Measurements from ENCODE around the gene MFSD6. TPM values are rescaled to one million over a fixed set of nuclear protein-coding genes. Genes with fewer than 3 reads are reported as not detected.
"Not testable (repeated sequence)": the region's sequence is repeated elsewhere in the genome, so short reads cannot be mapped to it uniquely, and the experiment has no call there.

The MFSD6 gene
- total and polyA plus RNA-seq, 2 donors from 2014 or later = 12.3 to 33.9 TPM

DNA sequence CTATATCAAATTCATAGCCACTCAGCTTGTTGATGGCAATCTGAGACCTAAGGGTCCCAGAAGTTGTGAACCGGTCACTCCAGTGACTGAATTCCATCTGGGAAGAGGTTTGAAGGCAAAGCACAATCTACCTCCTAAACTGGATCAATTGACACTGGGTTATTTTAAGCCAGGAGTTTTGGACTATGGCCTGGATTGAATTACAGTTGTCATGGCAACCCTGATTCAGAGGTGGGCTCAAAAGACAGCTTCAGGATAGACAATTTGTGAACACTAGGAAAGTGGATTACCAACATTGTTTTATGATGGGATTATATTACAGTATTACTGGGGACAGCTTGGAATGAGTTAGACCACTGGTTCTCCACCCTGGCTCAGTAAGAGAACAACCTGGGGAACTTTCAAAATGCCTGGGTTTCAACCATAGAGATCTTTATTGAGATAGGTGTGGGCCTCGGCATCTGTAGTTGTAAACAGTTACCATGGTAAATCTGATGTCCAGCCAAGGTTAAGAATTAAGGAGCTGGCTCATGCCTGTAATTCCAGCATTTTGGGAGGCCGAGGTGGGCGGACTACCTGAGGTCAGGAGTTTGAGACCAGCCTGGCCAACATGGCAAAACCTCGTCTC lies 58.8 kb downstream of the MFSD6 start:
- DNase-seq (peak in 3 of 5 donors; percentile 13 to 38 (median 37)), FAIRE-seq (no peak)
- intact Hi-C loops (cut with DNase I) = no loop called here
- peak overlapping the region; percentile 18 to 41 for H3K27ac ChIP-seq (ENCODE audit: low read depth in 2 of 2, low read length in 2 of 2)
- no peak overlapping the region for H3K9ac ChIP-seq (ENCODE audit: low read length in 3 of 3)
- H3K27me3 ChIP-seq (ENCODE audit: control insufficient read depth, insufficient read depth, low read length) = no peaks in the 10 kb centered on the region
- no peaks in the 10 kb centered on the region for H3K36me3 ChIP-seq (ENCODE audit: control insufficient read depth in 2 of 3, insufficient read depth in 3 of 3, low read length in 3 of 3)
- no peaks in the 10 kb centered on the region for H3K9me3 ChIP-seq (ENCODE audit: control insufficient read depth in 2 of 3, insufficient read depth in 1 of 3, low read length in 3 of 3)
- TF ChIP-seq, protein P1, sequence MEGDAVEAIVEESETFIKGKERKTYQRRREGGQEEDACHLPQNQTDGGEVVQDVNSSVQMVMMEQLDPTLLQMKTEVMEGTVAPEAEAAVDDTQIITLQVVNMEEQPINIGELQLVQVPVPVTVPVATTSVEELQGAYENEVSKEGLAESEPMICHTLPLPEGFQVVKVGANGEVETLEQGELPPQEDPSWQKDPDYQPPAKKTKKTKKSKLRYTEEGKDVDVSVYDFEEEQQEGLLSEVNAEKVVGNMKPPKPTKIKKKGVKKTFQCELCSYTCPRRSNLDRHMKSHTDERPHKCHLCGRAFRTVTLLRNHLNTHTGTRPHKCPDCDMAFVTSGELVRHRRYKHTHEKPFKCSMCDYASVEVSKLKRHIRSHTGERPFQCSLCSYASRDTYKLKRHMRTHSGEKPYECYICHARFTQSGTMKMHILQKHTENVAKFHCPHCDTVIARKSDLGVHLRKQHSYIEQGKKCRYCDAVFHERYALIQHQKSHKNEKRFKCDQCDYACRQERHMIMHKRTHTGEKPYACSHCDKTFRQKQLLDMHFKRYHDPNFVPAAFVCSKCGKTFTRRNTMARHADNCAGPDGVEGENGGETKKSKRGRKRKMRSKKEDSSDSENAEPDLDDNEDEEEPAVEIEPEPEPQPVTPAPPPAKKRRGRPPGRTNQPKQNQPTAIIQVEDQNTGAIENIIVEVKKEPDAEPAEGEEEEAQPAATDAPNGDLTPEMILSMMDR (IDR thresholded peaks at IDR 0.05; ENCODE audit: borderline replicate concordance, extremely low read depth, insufficient read depth) = no peak
- H3K4me1 ChIP-seq (ENCODE audit: control insufficient read depth in 2 of 3, insufficient read depth in 2 of 3, low read depth in 1 of 3, low read length in 3 of 3) = peaks cover 0 to 17% (median 11%) of the 10 kb centered on the region in 3 donors
- H3K4me3 ChIP-seq (ENCODE audit: low read length in 3 of 3) = no peak overlapping the region

DNA sequence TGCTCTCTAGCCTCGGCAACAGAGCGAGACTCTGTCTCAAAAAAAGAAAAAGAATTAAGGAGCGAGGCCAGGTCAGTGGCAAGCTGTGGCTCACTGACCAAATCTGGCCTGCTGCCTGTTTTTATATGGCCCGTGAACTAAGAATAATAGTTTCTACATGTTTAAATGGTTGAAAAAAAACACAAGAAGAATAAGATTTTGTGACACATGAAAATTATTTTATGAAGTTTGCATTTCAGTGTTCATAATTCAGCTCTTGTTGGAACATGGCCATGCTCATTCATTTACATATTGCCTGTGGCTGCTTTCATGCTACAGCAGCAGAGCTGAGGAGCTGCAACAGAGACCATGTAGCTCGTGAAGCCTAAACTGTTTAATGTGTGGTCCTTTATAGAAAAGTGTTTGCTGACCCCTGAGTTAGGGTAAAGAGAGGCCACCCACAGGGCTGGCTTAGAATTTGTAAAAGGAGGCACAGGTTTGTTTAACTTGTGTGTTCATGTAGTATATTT lies 59.5 kb downstream of the MFSD6 start:
- Histone ChIP-seq H3K9ac (ENCODE audit: low read length in 3 of 3) (peak overlapping the region in 1 of 3 donors; percentile 41), H3K4me3 (ENCODE audit: low read length in 3 of 3) (no peak overlapping the region), H3K4me1 (ENCODE audit: control insufficient read depth in 2 of 3, insufficient read depth in 2 of 3, low read depth in 1 of 3, low read length in 3 of 3) (peaks cover 0 to 17% (median 11%) of the 10 kb centered on the region in 3 donors), H3K36me3 (ENCODE audit: control insufficient read depth in 2 of 3, insufficient read depth in 3 of 3, low read length in 3 of 3) (no peaks in the 10 kb centered on the region), H3K27ac (ENCODE audit: low read depth in 2 of 2, low read length in 2 of 2) (peak overlapping the region; percentile 18 to 60), H3K9me3 (ENCODE audit: control insufficient read depth in 2 of 3, insufficient read depth in 1 of 3, low read length in 3 of 3) (no peaks in the 10 kb centered on the region), H3K27me3 (ENCODE audit: control insufficient read depth, insufficient read depth, low read length) (no peaks in the 10 kb centered on the region)
- TF ChIP-seq, protein P1 (IDR thresholded peaks at IDR 0.05; ENCODE audit: borderline replicate concordance, extremely low read depth, insufficient read depth) = no peak
- no peak for FAIRE-seq
- peak in 3 of 5 donors; percentile 35 to 82 (median 76) for DNase-seq
- intact Hi-C loops (cut with DNase I) = no loop called here

DNA sequence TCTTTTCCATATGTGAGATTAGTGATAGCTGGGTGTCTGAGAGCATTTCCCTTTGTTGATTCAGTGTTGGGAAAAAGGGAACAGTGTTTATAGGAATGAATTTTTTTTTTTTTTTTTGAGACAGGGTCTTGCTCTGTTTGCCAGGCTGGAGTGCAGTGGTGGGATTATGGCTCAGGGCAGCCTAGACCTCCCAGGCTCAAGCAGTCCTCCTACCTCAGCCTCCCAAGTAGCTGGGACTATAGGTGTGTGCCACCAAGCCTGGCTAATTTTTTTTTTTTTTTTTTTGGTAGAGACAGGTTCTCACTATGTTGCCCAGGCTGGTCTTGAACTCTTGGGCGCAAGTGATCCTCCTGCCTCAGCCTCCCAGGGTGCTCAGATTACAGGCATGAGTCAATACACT lies 60.2 kb downstream of the MFSD6 start:
- H3K36me3 ChIP-seq (ENCODE audit: control insufficient read depth in 2 of 3, insufficient read depth in 3 of 3, low read length in 3 of 3); H3K27me3 ChIP-seq (ENCODE audit: control insufficient read depth, insufficient read depth, low read length); H3K4me3 ChIP-seq (ENCODE audit: low read length in 3 of 3); FAIRE-seq; DNase-seq; H3K9ac ChIP-seq (ENCODE audit: low read length in 3 of 3); intact Hi-C loops (cut with DNase I); H3K9me3 ChIP-seq (ENCODE audit: control insufficient read depth in 2 of 3, insufficient read depth in 1 of 3, low read length in 3 of 3): not testable (repeated sequence)
- H3K27ac ChIP-seq (ENCODE audit: low read depth in 2 of 2, low read length in 2 of 2) = peak overlapping the region; percentile 3 to 14
- peaks cover 0 to 17% (median 11%) of the 10 kb centered on the region in 3 donors for H3K4me1 ChIP-seq (ENCODE audit: control insufficient read depth in 2 of 3, insufficient read depth in 2 of 3, low read depth in 1 of 3, low read length in 3 of 3)

DNA sequence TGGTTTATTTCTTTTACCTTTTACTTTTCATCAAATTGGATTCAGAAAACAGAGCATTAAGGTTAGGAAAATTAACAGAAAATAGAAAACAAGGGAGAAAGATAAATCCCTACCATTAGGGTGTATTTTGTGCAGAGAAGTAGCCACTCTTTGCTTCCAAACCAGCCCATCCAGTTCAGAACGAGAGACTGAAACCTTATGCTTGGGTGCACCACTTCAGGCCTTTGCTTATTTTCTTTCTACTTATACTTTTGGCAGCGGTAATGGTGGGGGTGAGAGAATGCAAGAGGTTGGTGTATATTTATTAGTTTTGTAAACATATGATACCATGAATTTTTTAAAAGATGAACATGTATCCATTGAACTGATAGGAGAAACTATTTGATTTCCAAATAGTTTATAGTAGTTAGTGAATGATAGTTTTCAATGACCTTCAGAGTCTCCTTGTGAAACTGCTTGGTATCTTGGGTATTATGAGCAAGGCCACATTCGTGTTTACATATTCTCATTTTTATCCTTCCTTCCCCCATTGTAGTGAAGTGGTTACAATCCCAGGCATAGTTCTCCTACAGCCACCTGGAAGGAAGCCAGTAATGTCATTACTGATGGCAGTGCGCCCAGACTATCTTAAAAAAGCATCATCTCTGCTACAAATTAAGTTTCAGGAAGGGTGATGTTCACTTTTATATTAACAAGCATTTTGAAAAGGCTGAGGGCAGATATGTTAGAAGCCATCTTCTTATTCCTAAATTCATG lies 60.8 kb downstream of the MFSD6 start:
- peak overlapping the region; percentile 3 to 60 for H3K27ac ChIP-seq (ENCODE audit: low read depth in 2 of 2, low read length in 2 of 2)
- peak in 4 of 5 donors; percentile 61 to 87 (median 75) for DNase-seq
- no peaks in the 10 kb centered on the region for H3K27me3 ChIP-seq (ENCODE audit: control insufficient read depth, insufficient read depth, low read length)
- TF ChIP-seq, protein P1 (IDR thresholded peaks at IDR 0.05; ENCODE audit: borderline replicate concordance, extremely low read depth, insufficient read depth) = no peak
- H3K4me3 ChIP-seq (ENCODE audit: low read length in 3 of 3) = no peak overlapping the region
- H3K36me3 ChIP-seq (ENCODE audit: control insufficient read depth in 2 of 3, insufficient read depth in 3 of 3, low read length in 3 of 3) = no peaks in the 10 kb centered on the region
- no peak overlapping the region for H3K9ac ChIP-seq (ENCODE audit: low read length in 3 of 3)
- FAIRE-seq = peak; percentile 90
- peaks cover 0 to 17% (median 11%) of the 10 kb centered on the region in 3 donors for H3K4me1 ChIP-seq (ENCODE audit: control insufficient read depth in 2 of 3, insufficient read depth in 2 of 3, low read depth in 1 of 3, low read length in 3 of 3)
- H3K9me3 ChIP-seq (ENCODE audit: control insufficient read depth in 2 of 3, insufficient read depth in 1 of 3, low read length in 3 of 3) = no peaks in the 10 kb centered on the region
- intact Hi-C loops (cut with DNase I) = no loop called here
